ENCODE measurements around the gene SPINK2. TPM values are rescaled to one million over a fixed set of nuclear protein-coding genes. Genes with fewer than 3 reads are reported as not detected.
A peak's percentile ranks its signal among the peaks of the same experiment; 100 is the strongest.

Gene SPINK2
- polyA plus RNA-seq, 3 donors: 0.49 TPM; not detected in 2

DNA sequence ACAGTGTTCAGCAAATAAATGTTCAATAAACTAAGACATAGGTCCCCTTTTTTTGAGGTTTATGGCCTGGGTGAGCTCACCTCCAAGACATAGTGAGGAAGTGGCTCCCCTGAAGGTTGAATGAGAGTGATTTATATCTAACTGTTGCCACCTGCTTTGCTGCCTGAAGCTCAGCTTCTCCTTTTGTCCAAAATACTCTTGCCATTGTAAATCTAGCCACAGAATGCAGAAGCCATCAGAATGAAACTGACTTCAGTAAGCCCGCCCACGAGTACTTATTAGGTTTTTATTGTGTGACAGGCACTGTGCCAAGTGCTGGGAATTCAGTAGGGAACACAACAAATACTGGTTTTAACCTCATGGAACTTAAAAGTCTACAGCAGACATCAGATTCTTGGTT is 18.0 kb downstream of the SPINK2 start:
- DNase-seq (ENCODE audit: low read depth in 3 of 3, low spot score in 2 of 3): peak in 2 of 3 donors; percentile 52 to 74

DNA sequence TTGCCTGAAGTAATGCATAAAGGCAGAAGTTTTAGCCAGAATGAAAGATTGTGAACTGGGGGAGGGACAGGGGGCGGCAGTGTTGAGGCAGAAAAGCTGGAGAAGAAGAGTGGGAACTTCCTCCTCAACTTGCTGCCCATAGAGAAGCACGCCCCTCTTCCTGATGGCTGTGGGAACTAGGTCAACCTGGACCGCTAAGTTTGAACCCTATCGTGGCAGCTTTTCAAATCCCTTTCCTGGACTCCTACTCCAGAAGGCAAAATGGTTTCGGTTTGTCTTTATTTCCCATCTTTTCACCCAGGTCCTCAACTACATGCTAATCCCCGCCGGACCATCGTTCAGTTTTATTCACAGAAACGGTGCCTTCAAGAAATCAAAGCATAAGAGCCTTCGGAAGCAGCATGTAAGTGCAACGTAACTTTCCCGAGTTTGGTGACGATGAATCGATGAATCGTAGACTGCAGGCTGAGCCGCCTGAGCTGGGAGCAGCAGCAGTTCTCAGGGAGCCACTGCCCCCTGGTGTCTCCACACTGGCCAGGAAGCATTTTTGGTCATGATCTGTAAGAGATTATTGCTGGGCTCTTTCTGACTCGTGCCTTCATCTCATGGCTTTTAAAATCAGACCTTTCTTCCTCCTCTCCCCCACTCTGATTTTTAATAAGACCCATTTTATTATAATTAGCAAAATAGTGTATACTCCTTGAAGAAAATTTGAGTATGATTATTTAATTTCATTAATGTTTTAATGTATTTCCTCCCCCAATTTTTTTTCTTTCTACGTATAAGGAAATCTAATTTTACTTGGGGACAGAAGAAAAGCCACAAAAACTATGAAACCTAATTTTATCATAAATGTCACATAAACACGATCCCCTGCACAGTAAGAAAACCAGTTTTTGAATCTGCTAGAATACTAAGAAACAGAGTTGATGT is 21.4 kb downstream of the SPINK2 start:
- peak; percentile 76 to 90 (median 79) for DNase-seq (ENCODE audit: low read depth in 3 of 3, low spot score in 2 of 3)

DNA sequence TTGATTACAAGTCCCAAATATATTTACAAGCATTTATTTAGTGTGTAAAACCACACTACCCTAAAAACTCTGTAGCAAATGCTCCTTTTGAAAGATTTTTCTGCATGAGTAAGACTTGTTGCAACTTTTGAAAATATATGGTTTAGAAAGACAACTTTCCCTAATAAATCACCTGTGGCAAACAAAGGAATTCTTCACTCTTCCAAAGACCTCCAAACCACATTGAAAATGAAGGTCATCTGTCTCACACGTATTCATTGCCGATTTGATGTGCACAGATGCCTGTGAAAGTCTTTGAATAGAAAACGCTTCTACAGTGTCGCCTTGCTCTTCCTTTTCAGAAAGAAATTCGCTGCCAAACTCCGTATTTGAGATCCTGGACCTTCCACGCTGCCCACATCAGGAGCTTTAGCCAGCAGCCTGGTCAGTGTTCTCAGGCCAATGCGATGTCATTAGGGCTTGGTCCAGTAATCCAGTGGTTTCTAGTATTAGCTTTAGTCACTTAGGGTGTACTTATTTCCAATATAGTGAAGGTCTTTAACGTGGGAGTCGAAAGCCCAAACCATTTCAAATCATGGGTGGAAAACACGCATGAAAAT is 22.2 kb downstream of the SPINK2 start:
- no peak for DNase-seq (ENCODE audit: low read depth in 3 of 3, low spot score in 2 of 3)

DNA sequence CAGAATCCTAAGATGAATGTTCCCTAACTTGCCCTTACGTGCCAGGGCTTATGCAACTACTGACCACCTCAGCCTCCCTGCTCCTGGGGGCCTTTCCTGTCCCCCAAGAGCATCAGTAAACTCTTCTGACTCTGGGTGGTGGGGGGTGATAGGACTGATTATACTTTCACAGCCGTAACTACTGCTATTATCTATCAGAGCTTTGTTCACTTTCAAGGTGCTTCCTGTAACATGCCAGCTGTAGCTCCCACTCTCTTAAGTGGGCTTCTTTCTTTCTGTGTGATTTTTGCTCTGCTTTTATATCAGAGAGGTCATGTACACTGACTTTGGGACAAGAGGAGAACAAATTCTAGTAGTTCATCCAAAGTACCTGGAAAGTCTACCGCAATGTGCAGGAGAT is 25.3 kb downstream of the SPINK2 start:
- DNase-seq (ENCODE audit: low read depth in 3 of 3, low spot score in 2 of 3): no peak

DNA sequence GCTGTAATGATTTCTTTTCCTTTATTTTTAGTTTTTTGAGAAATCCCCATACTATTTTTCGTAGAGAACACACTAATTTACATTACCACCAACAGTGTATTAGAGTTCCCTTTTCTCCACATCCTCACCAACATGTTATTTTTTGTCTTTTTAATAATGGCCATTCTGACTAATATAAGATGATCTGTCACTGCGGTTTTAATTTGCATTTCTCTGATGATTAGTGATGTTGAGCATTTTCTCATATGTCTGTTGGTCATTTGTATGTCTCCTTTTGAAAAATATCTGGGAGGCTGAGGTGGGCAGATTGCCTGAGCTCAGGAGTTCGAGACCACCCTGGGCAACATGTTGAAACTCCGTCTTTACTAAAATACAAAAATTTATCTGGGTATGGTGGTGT is 30.2 kb downstream of the SPINK2 start:
- DNase-seq (ENCODE audit: low read depth in 3 of 3, low spot score in 2 of 3): no peak

DNA sequence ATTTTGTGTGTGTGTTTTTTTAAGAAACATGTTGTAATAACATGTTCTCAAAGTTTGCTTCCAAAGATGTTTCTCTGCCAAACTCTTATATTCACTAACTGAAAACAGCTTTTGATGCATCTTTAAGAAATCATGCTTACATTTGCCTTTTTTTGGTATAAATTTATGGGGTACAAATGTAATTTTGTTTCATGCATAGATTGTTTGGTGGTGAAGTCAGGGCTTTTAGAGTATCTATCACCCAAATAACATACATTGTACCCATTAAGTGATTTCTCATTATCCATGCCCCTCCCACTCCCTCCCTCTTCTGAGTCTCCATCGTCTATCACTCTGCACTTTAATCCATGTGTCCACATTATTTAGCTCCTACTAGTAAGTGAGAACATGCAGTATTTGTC is 30.8 kb downstream of the SPINK2 start:
- DNase-seq (ENCODE audit: low read depth in 3 of 3, low spot score in 2 of 3): no peak

DNA sequence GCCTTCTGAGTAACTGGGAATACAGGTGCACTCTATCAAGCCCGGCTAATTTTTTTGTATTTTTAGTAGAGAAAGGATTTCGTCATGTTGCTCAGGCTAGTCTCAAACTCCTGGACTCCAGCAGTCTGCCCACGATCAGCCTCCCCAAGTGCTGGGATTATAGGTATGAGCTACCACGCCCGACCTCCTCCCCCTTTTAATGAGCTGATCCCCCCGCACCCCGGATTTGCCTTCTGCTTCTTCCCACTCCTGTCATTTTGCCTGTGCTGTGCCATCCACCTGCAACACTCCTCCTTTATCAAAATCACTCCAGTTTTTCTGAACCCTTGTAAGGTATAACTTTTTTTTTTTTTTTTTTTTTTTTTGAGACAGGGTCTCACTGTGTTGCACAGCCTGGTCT is 33.4 kb downstream of the SPINK2 start:
- DNase-seq (ENCODE audit: low read depth in 3 of 3, low spot score in 2 of 3): no peak

DNA sequence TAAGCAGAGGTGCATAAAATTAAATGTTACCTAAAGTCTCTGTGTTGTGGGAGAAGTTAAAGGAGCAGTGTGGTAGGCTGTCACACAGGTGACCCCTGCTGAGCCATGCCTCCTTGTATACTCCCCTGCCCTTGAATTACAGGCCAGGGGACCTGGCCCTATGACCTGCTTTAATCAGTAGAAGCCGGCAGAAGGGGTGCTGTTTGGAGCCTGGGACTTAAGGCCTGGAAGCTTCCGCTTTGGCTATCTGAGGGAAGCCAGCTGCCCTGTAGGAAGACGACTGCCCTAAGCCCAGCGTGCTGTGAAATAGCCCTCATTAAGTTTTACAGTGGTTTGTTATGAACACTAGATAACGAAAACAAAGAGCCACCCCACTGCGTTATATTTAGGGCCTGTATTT is 34.1 kb downstream of the SPINK2 start:
- DNase-seq (ENCODE audit: low read depth in 3 of 3, low spot score in 2 of 3): peak in 2 of 3 donors; percentile 40 to 49

DNA sequence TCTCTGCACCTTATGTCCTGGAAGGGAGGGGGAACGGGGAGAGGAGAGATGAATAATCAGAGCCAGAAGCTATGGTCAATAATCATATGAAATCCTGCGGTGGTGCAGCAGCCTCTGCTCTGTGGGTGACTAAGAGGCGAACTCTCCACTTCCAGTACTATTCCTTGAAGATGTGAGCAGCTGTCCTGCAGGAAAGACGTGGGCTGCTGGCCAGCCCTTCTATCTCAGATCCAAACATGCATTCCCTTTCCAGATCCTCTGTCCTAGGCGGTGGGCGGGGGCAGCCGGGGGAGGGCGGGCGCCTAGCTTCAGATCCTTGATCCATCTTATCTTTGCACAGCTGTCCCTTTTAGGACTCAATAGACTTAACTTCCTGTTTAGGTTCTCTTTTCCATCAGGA is 34.5 kb downstream of the SPINK2 start:
- peak in 1 of 3 donors; percentile 30 for DNase-seq (ENCODE audit: low read depth in 3 of 3, low spot score in 2 of 3)

DNA sequence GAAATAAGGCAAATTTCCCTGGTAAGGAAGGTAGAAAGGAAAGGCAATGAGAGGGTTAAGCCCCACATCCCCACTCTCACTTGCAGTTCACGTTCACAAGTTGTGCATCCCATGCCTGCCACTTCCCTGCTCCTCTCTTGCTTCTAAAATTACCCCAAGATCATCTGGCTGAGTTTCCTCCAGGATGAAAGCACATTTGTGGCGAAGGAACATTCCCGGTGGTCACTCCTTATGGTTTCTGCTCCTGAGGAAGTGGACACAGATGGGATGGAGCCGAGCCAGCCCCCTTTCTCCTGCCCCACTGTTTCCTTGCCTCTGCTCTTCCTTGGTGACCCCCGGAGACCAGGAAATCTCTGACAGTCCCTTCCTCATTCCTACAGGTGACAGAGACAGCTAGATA is 37.5 kb downstream of the SPINK2 start:
- no peak for DNase-seq (ENCODE audit: low read depth in 3 of 3, low spot score in 2 of 3)

DNA sequence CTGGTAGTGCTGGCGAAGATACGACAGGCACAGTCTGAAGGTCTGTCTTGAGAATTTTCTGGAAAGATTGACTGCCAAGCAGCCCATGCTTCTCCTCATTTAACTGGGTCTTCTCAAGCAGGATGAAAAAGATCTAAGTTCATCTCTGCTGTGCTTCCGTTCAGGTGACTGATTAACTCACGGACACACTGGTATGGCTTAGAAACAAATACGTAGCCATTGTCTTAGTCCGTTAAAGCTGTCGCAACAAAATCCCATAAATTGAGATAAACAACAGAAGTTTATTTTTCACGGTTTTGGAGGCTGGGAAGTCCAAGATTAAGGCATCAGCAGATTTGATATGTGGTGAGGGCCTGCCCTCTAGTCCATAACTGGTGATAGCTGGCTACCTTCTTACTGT is 39.5 kb downstream of the SPINK2 start:
- DNase-seq (ENCODE audit: low read depth in 3 of 3, low spot score in 2 of 3): no peak

DNA sequence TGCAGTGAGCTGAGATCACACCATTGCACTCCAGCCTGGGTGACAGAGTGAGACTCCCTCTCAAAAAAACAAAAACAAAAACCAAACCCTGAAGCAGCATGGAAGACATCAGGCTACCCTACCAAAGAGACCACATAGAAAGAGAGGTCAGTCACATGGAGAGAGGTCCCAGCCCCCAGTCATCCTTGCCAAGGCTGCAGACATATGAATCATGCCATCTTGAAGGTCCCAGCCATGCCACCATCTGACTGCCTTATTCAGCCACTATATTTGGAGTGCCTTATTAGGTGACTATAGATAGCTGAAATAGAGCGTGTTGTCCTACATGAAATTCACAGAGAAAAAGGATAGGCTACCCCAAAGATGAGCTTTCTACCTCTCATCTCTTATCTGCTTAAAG is 48.2 kb downstream of the SPINK2 start:
- no peak for DNase-seq (ENCODE audit: low read depth in 3 of 3, low spot score in 2 of 3)

DNA sequence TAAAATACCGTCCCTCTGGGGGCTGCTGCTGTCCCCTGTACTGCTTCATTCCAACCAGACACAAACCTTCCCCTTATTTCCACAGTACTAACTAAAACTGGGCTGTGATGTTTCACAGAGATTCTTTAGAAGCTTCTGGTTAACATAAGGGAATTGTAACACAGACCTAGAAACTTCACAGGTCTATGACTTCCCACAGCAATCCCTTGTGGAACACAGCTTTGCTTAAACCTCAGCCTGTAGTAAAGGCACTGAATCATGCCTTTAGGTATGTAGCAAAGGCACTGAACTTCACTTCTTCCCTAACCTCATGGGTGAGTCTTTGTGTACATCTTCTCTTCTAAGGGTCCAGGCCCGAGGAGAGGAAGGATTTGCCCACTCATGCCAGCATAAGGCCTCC is 49.4 kb downstream of the SPINK2 start:
- DNase-seq (ENCODE audit: low read depth in 3 of 3, low spot score in 2 of 3): no peak

DNA sequence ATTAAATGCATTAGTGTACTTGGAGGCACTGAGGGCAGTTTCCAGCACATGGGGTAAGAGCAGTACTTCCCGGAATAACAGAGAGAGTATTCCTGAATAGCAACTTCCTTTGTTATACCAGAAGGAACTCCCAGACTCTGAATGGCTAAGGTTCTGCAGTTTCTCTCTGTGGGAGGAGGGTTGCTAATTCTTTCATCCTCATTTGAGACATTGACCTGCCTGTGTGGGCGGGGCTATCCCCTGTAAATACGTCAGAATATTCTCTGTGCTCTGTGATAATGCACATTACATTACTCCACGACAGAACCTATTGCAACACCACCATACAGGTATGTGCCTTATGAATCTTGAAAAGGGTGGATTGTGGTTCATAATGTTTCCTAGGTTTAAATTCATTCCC is 52.7 kb downstream of the SPINK2 start:
- no peak for DNase-seq (ENCODE audit: low read depth in 3 of 3, low spot score in 2 of 3)

DNA sequence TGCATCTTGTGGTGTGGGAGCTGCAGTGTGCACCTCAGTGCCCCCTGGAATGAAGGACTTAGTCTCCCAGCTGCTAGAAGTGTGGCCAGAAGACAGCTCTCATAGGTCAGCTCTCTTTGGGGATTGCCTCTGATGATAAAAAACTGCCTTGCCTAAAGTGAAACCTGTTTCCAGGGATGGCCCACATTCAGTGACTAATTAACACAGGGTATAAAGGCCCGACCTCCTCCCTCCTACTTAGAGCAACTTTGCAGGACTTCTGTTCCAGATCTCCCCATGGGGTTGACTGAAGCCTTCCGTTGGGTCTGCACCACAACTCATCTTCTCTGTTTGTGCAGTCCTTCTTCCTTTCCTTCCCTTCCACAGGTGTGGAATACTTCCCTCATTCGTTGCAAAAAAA is 53.2 kb downstream of the SPINK2 start:
- no peak for DNase-seq (ENCODE audit: low read depth in 3 of 3, low spot score in 2 of 3)

DNA sequence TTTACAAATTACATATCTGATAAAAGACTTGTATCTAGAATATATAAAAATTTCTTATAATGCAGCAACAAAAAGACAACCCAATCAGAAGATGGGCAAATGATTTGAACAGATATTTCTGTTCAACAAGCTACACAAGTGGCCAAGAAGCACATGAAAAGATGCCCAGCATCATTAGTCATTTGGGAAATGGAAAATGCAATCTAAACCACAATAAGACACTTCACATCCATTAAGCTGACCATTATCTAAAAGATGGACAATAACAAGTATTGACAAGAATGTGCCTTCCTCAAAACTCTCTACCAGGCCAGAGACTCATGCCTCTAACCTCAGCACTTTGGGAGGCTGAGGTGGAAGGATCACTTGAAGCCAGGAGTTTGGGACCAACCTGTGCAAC is 53.9 kb downstream of the SPINK2 start:
- no peak for DNase-seq (ENCODE audit: low read depth in 3 of 3, low spot score in 2 of 3)

DNA sequence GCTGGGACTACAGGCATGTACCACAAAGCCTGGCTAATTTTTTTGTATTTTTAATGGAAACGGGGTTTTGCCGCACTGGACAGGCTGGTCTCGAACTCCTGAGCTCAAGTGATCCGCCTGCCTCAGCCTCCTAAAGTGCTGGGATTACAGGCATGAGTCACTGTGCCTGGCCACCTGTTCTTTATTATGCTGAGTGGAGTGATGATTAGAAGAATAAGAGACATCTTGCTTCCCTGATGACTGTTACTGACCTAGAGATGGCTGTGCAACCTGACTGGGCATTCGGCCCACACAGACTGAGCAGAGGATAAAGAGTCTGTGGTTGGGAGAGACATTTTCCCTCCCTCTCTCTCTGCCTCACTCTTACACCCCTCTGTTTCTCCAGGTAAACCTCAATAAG is 56.7 kb downstream of the SPINK2 start:
- no peak for DNase-seq (ENCODE audit: low read depth in 3 of 3, low spot score in 2 of 3)

DNA sequence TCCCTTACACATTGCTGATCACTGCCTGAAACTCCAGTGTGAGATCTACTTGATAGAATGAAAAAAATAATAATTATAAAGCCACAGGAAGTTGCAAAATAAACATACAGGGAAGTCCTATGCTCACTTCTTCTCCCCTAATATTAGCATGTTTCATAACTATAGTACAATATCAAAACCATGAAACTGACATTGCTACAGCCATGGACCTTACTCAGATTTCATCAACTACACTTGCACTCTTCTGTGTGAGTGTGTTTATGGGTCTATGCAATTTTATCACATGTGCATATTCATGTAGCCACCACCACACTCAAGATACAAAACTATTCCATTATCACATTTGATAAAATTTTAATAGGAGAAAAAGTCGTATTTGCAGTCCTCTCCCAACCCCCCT is 57.3 kb downstream of the SPINK2 start:
- no peak for DNase-seq (ENCODE audit: low read depth in 3 of 3, low spot score in 2 of 3)

DNA sequence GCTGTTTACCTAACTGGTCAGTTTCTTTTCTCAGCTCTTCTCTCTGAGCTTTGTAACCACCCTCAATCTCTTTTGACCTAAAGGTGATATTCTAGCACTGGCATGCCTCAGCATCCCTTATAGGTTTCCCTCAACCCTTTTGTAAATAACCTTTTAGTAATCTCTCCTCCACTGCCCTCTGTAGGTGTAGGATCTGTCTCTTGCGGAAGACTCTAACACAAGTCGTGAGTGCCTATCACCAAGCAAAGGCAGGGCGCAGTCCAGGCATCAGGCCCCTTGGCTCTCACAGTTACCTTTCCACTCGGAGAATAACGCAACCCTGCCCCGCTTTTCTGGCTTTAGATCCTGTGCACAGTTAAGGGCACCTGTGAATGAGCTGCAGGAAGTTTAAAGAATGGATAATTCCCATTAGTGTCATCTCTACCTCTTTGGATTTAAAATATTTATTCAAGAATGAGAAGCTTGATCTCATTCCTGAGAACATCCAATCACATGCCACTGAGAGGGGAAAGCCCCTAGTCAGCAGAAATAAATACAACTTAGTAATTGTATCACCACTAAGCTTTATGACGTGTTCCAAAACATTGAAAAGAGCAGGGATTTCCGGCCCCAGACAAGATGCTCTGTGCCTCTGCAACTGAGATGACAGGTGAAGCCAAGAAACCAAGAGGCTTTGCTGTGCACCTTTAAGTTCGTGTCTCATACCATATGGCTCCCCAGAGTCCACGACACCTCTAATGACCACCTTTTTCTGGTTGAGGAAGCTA is 58.8 kb downstream of the SPINK2 start:
- DNase-seq (ENCODE audit: low read depth in 3 of 3, low spot score in 2 of 3): no peak

DNA sequence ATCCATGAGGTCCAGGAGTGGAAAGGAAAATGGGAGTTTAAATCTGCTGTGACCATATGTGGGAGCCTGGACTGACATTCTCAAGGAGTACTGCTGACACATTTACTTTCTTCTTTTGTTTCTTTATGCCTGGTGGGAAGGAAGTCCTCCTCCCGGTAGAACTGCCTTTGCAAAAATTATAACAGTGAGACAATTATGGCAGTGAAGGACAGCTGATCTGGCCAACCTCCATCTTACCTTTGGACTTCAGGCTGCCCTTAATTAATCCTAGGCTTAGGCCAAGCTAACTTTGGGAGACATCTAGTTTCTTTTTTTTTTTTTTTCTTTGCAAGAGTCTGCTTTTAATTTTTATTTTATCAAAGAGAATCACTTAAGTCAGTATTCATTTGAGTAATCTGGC is 61.3 kb downstream of the SPINK2 start:
- no peak for DNase-seq (ENCODE audit: low read depth in 3 of 3, low spot score in 2 of 3)
